Suprapubic skin (tissue), 3 donors: ENCODE results near the gene BUB1B.

Experiments
- EP300 ChIP-seq: sonication (generic); formaldehyde crosslinking; IDR thresholded peaks from one replicate; pipeline ENCODE4 v1.6.1; 2017; ENCODE audit warnings: antibody characterized with exemption
- TF ChIP-seq, protein P1 (sequence below), 2 donors: fragments of 200-600 bp in 1 of 2; fragments of 450-650 bp in 1 of 2; sonication (generic) in 1 of 2; IDR thresholded peaks; one replicate each; pipeline ENCODE4 v1.5.1; 2016 to 2019; ENCODE audit warnings: antibody characterized with exemption in 2 of 2, mild to moderate bottlenecking in 1 of 2, moderate library complexity in 1 of 2

DNA sequence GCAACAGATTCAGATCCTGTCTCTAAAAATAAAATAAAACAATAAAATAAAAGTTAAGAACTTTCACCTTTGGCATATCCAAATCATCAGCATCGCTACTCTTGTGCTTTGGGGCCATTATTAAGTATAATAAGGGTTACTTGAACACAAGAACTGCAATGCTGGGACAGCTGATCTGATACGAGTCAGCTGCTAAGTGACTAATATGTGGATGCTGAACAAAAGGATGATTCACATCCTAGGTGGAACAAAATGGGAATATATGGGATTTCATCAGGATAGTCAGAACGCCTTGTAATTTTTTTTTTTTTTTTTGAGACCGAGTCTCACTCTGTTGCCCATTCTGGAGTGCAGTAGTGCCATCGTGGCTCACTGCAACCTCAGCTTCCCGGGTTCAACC lies 29.7 kb downstream of the BUB1B start:
- TF ChIP-seq, protein P1, sequence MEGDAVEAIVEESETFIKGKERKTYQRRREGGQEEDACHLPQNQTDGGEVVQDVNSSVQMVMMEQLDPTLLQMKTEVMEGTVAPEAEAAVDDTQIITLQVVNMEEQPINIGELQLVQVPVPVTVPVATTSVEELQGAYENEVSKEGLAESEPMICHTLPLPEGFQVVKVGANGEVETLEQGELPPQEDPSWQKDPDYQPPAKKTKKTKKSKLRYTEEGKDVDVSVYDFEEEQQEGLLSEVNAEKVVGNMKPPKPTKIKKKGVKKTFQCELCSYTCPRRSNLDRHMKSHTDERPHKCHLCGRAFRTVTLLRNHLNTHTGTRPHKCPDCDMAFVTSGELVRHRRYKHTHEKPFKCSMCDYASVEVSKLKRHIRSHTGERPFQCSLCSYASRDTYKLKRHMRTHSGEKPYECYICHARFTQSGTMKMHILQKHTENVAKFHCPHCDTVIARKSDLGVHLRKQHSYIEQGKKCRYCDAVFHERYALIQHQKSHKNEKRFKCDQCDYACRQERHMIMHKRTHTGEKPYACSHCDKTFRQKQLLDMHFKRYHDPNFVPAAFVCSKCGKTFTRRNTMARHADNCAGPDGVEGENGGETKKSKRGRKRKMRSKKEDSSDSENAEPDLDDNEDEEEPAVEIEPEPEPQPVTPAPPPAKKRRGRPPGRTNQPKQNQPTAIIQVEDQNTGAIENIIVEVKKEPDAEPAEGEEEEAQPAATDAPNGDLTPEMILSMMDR (IDR thresholded peaks at IDR 0.05), result no peak
- no peak for TF ChIP-seq EP300
